ENCODE data around the gene OR5K1.

Gene OR5K1

GRCh38 chr3:98454929-98455328 lies 8.1 kb upstream of the OR5K1 start:
- TF ChIP-seq EGR1 (IDR thresholded peaks at IDR 0.05) (no peak), FOXM1 (IDR thresholded peaks at IDR 0.05; ENCODE audit: borderline replicate concordance, low read depth) (no peak), MAX (IDR thresholded peaks at IDR 0.05) (no peak), REST (IDR thresholded peaks at IDR 0.05; ENCODE audit: low read depth) (no peak)

- TF ChIP-seq RAD21 (IDR thresholded peaks at IDR 0.05; ENCODE audit: low read depth) = peak; percentile 17; the same call in 1 of the 2 replicates
- TF ChIP-seq CEBPB (IDR thresholded peaks at IDR 0.05) = no peak
- no peak for TF ChIP-seq CREB1 (IDR thresholded peaks at IDR 0.05; ENCODE audit: low read depth)
- no peak for TF ChIP-seq TEAD4 (IDR thresholded peaks at IDR 0.05)
- no peak for TF ChIP-seq YY1 (IDR thresholded peaks at IDR 0.05; ENCODE audit: low read depth)
- no peak for TF ChIP-seq ZBTB7A (IDR thresholded peaks at IDR 0.05; ENCODE audit: low read depth)
- no peak for TF ChIP-seq EGR1 (IDR thresholded peaks at IDR 0.05)
- no peak for TF ChIP-seq EP300 (IDR thresholded peaks at IDR 0.05; ENCODE audit: borderline replicate concordance)
- TF ChIP-seq USF1 (IDR thresholded peaks at IDR 0.05) = no peak
These were observed 5.5 kb upstream of the OR5K1 start for GRCh38 chr3:98457543-98457942.

- TF ChIP-seq YY1 (IDR thresholded peaks at IDR 0.05; ENCODE audit: low read depth) (no peak), CEBPB (IDR thresholded peaks at IDR 0.05) (no peak), TAF1 (IDR thresholded peaks at IDR 0.05; ENCODE audit: low read depth) (no peak), EP300 (IDR thresholded peaks at IDR 0.05; ENCODE audit: borderline replicate concordance) (no peak), CREB1 (IDR thresholded peaks at IDR 0.05; ENCODE audit: low read depth) (no peak), REST (IDR thresholded peaks at IDR 0.05; ENCODE audit: low read depth) (no peak), FOXM1 (IDR thresholded peaks at IDR 0.05; ENCODE audit: borderline replicate concordance, low read depth) (no peak), EGR1 (IDR thresholded peaks at IDR 0.05) (no peak), MAX (IDR thresholded peaks at IDR 0.05) (no peak), RAD21 (IDR thresholded peaks at IDR 0.05; ENCODE audit: low read depth) (no peak), USF1 (IDR thresholded peaks at IDR 0.05) (no peak), NFIC (IDR thresholded peaks at IDR 0.05) (no peak), TCF12 (IDR thresholded peaks at IDR 0.05; ENCODE audit: low read depth) (no peak), ZBTB7A (IDR thresholded peaks at IDR 0.05; ENCODE audit: low read depth) (no peak), TEAD4 (IDR thresholded peaks at IDR 0.05) (no peak)
These were observed 2.8 kb upstream of the OR5K1 start for GRCh38 chr3:98460220-98460619.

- TF ChIP-seq YY1 (IDR thresholded peaks at IDR 0.05; ENCODE audit: low read depth) (no peak), NFIC (IDR thresholded peaks at IDR 0.05) (no peak)
These were observed 19.9 kb downstream of the OR5K1 start for GRCh38 chr3:98482717-98483482.

- TF ChIP-seq REST (IDR thresholded peaks at IDR 0.05; ENCODE audit: low read depth) (no peak), USF1 (IDR thresholded peaks at IDR 0.05) (no peak), CEBPB (IDR thresholded peaks at IDR 0.05) (no peak), TCF12 (IDR thresholded peaks at IDR 0.05; ENCODE audit: low read depth) (no peak)
These were observed 20.6 kb downstream of the OR5K1 start for GRCh38 chr3:98483626-98484025.
